Stimulated activated CD4-positive, alpha-beta T cell treated with anti-CD3 and anti-CD28 coated beads, Interleukin-15, amount 100 ng/mL, for 24 hours (primary cell): Measurements from ENCODE around the gene TNNT1.

Experiments
- DNase-seq: peaks from one replicate; pipeline ENCODE4 v3.0.0-alpha.2; 2020

TNNT1 gene

GRCh38 chr19:55087542-55087901, 61.5 kb downstream of the TNNT1 start:
- DNase-seq, result no peak

GRCh38 chr19:55086730-55087541, 62.1 kb downstream of the TNNT1 start:
- DNase-seq, result peak; percentile 74

GRCh38 chr19:55085923-55086715, 62.9 kb downstream of the TNNT1 start:
- DNase-seq, result no peak

- DNase-seq, result no peak
Measured at GRCh38 chr19:55084416-55084815, 64.6 kb downstream of the TNNT1 start.

GRCh38 chr19:55083004-55083850, 65.8 kb downstream of the TNNT1 start:
- DNase-seq, result no peak
